ENCODE data around the gene CD244. TPM values are rescaled to one million over a fixed set of nuclear protein-coding genes. Genes with fewer than 3 reads are reported as not detected.

Gene CD244
- total RNA-seq, 4 donors from 2014 or later: 0.25 to 0.63 (median 0.34) TPM; not detected in 1

DNA sequence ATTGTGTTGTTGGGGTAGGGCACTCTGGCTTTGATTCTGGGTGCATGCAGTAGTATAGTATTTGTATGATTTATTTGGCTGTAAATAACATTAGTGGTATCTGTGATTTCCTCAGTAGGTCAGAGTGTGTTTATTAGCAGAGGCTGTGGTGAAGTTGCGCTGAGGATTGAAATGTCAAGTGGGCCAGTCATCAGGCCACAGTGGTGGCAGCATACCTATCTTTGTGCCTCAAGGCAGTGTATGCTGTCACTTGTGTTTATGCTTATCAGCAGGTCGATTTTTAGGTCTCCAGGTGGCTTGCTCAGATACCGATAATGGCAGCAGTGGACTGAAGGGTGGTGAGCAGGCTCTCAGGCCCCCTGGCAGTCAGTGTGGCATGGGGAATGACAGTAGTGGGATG lies 55.4 kb downstream of the CD244 start:
- intact Hi-C loops (cut with DNase I; ENCODE audit: low total_unique reads): no loop called here
- no peak for DNase-seq (ENCODE audit: low spot score in 2 of 2)
- WGBS, 2 donors: 74 to 79% methylated on average over 3 of the region's 3 CpGs
- TF ChIP-seq, protein P1, sequence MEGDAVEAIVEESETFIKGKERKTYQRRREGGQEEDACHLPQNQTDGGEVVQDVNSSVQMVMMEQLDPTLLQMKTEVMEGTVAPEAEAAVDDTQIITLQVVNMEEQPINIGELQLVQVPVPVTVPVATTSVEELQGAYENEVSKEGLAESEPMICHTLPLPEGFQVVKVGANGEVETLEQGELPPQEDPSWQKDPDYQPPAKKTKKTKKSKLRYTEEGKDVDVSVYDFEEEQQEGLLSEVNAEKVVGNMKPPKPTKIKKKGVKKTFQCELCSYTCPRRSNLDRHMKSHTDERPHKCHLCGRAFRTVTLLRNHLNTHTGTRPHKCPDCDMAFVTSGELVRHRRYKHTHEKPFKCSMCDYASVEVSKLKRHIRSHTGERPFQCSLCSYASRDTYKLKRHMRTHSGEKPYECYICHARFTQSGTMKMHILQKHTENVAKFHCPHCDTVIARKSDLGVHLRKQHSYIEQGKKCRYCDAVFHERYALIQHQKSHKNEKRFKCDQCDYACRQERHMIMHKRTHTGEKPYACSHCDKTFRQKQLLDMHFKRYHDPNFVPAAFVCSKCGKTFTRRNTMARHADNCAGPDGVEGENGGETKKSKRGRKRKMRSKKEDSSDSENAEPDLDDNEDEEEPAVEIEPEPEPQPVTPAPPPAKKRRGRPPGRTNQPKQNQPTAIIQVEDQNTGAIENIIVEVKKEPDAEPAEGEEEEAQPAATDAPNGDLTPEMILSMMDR (IDR thresholded peaks at IDR 0.05): no peak
- no peak for TF ChIP-seq POLR2A (IDR thresholded peaks at IDR 0.05)
- no peak overlapping the region for H3K4me3 ChIP-seq (ENCODE audit: low read depth, poor library complexity, severe bottlenecking)

DNA sequence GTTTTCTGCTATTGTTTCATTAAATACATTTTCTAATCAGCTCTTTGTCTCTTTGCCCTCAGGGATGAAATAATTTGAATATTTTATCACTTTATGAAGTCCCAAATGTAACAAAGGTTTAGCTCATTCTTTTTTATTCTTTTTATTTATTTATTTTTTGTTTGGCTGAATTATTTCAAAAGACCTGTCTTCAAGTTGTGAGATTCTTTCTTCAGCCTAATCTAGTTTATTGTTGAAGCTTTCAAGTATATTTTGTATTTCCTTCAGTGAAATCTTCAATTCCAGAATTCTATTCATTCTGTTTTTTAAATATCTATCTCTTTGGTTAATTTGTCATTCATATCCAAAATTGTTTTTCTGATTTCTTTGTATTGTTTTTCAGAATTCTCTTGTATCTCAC lies 55.9 kb downstream of the CD244 start:
- TF ChIP-seq POLR2A (IDR thresholded peaks at IDR 0.05): no peak
- H3K4me3 ChIP-seq (ENCODE audit: low read depth, poor library complexity, severe bottlenecking): no peak overlapping the region
- intact Hi-C loops (cut with DNase I; ENCODE audit: low total_unique reads): no loop called here
- no peak for DNase-seq (ENCODE audit: low spot score in 2 of 2)

DNA sequence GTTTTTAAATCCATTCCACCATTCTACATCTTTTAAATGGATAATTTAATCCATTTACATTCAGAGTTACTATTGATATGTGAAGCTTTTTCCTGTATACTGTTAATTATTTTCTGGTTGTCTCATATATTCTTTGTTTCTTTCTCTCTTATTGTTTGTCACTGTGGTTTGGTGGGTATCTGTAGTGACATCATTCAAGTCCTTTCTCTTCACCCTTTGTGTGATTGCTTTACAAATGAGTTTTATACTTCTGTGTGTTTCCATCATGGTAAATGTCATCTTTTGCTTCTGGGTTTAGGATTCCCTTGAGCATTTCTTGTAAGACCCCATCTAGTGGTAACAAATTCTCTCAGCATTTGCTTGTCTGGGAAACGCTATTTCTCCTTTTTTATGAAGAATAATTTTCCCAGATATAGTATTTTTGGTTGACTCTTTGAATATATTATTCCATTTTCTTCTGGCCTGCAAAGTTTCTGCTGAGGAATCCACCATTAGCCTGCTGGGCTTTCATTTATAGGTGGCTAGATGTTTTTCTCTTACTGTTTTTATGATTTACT lies 56.5 kb downstream of the CD244 start:
- no peak overlapping the region for H3K4me3 ChIP-seq (ENCODE audit: low read depth, poor library complexity, severe bottlenecking)
- 76 to 85% methylated on average over 1 of the region's 1 CpG for WGBS, 2 donors
- TF ChIP-seq, protein P1 (IDR thresholded peaks at IDR 0.05): no peak
- no peak for TF ChIP-seq POLR2A (IDR thresholded peaks at IDR 0.05)
- DNase-seq (ENCODE audit: low spot score in 2 of 2): no peak
- intact Hi-C loops (cut with DNase I; ENCODE audit: low total_unique reads): no loop called here

DNA sequence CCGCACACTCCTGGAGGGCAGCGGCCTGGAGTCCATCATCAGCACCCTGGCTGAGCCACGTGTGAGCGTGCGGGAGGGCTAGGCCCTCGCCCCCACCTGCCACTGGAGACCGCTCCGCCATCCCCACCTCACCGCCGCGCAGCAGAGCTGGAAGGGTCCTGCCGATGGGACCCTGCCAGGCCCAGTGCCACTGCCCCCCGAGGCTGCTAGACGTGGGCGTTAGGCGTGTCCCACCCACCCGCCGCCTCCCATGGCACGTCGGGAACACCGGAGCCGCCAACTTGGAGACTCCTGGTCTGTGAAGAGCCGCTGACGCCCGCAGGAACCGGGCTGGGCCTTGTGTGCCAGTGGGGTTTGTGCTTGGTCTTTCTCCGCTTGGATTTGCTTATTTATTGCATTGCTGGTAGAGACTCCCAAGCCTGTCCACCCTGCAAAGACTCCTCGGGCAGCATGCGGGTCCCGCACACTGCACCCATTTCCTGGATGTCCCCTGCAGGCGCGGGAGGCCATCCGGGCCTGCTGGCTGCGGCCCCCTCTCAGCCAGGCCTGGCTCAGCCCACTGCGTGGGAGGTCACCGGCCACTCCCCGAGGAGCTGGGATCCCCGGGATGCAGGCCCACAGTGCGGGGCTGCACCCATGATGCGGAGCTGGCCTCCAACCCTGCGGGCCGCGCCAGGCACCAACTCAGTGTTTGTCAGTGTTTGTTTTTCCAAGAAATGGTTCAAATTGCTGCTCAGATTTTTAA lies 60.7 kb downstream of the CD244 start:
- no peak for DNase-seq (ENCODE audit: low spot score in 2 of 2)
- TF ChIP-seq, protein P1 (IDR thresholded peaks at IDR 0.05): no peak
- no peak for TF ChIP-seq POLR2A (IDR thresholded peaks at IDR 0.05)
- intact Hi-C loops (cut with DNase I; ENCODE audit: low total_unique reads): no loop called here
- H3K4me3 ChIP-seq (ENCODE audit: low read depth, poor library complexity, severe bottlenecking): no peak overlapping the region
- 92 to 95% methylated on average over 39 to 42 of the region's 43 CpGs for WGBS, 2 donors

DNA sequence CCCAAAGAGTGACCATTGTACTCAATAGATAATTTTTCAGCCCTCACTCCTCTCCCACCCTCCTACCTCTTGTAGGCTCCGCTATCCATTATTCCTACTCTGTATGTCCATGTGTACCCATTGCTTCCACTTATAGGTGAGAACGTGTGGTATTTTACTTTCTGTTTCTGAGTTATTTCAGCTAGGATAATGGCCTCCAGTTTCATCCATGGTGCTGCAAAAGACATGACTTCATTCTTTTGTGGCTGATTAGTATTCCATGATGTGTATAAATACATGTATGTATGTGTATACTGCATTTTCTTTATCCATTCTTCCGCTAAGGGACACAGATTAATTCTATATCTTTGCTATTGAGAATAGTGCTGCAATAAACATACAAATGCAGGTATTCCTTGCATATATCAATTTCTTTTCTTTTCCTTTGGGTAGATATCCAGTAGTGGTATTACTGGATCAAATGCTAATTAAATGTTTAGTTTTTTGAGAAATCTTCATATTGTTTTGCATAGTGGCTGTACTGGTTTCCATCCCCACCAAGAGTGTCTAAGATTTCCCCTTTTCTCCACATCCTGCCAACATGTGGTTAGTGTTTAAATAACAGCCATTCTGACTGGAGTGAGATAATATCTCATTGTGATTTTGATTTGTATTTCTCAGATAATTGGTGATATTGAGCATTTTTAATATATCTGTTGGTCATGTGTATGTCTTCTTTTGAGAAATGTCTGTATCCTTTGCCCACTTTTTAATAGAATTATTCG lies 61.9 kb downstream of the CD244 start:
- 53 to 69% methylated on average over 4 of the region's 4 CpGs for WGBS, 2 donors

DNA sequence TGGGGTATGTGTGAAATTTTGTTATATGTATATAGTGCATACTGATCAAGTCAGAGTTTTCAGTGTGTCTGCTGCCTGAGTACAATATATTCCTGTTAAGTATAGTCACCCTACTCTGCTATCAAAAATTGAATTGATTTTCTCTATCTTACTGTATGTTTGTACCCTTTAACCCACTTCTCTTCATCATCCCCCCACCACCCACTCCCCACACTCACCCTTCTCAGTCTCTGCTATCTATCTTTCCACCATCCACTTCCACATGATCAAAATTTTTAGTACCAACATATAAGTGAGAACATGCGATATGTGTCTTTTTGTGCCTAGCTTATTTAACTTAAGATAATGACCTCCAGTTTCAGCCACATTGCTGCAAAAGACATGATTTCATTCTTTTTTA lies 62.5 kb downstream of the CD244 start:
- intact Hi-C loops (cut with DNase I; ENCODE audit: low total_unique reads): no loop called here
- H3K4me3 ChIP-seq (ENCODE audit: low read depth, poor library complexity, severe bottlenecking): no peak overlapping the region
- no peak for TF ChIP-seq POLR2A (IDR thresholded peaks at IDR 0.05)
- TF ChIP-seq, protein P1 (IDR thresholded peaks at IDR 0.05): no peak
- 89 to 94% methylated on average over 1 of the region's 1 CpG for WGBS, 2 donors
- no peak for DNase-seq (ENCODE audit: low spot score in 2 of 2)

More for the DNA sequence above, 61.9 kb downstream of the CD244 start:
- intact Hi-C loops (cut with DNase I; ENCODE audit: low total_unique reads): no loop called here
- no peak overlapping the region for H3K4me3 ChIP-seq (ENCODE audit: low read depth, poor library complexity, severe bottlenecking)
- DNase-seq (ENCODE audit: low spot score in 2 of 2): no peak
- TF ChIP-seq POLR2A (IDR thresholded peaks at IDR 0.05): no peak
- TF ChIP-seq, protein P1 (IDR thresholded peaks at IDR 0.05): no peak
